GM18505 (cell line): ENCODE measurements around the gene POMT2.
"Not testable (repeated sequence)": the region's sequence is repeated elsewhere in the genome, so short reads cannot be mapped to it uniquely, and the experiment has no call there.

ENCODE experiments used
- ATAC-seq: cut with Tn5 transposase; IDR thresholded peaks from one replicate; pipeline ENCODE4 v1.9.1; 2021; ENCODE audit not compliant: unreplicated experiment
- POLR2A ChIP-seq: IDR thresholded peaks from 4 replicates; pipeline ENCODE4 v1.6.1; 2011; ENCODE audit warnings: borderline replicate concordance; ENCODE audit not compliant: insufficient read depth, insufficient read length; ENCODE audit errors: extremely low read depth

POMT2 gene

GRCh38 chr14:77303417-77304156 lies 17.1 kb downstream of the POMT2 start:
- TF ChIP-seq POLR2A = no peak
- ATAC-seq = no peak

DNA sequence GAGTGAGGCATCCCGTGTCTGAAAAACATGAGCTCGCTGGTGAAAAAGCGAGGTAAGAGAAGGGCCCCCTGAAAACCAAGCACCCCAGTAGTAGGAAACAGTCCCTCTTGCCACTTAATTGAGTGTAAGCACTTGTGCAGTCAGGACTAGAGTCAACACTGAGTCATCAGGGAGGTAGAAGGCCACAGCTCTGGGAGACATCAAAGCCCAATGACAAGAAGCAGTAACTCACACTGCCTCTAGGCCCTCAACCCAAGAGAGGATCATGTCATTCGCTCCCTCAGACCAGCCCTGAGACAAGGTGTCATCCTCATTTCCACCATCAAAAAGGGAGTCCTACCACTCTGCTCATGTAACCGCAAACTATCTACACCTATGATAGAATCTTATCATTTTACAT lies 17.8 kb downstream of the POMT2 start:
- no peak for ATAC-seq
- no peak for TF ChIP-seq POLR2A

DNA sequence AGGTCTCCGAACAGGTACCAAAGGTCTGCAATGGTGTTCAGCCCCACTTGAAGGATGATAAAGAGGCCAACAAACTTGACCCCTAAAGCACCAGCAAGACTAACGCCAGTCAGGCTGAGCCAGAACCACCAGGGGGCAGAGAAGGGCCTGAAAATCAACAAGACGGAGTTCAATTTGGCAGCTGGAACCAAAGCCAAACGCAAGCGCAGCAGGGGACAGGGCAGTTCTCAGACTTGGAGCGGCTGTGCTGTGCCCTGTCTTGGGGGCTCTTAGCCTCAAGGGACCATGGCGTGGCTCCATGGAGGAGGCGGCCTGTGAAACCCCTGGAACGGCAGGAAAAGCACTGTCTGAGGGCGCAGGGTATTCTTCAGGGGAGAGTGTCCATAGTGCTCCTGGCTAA lies 19.6 kb downstream of the POMT2 start:
- ATAC-seq = no peak
- TF ChIP-seq POLR2A = no peak

DNA sequence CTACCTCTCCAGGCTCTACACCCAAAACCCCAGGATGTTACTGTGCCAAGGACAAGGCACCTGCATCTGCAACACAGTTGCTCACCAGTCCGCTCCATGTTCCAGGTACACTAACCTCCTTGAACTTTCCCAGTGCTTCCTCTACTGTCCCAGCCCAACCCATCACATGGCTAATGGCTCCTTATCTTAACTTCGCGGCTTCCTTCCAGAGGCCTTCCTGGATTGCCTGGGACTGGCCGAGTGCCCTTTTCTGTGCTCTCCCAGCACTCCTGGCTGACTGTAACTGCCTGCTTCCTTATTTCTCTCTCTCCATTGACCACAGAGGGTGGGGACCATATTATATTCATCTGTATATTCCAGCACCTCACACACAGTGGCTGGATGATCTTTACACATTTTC lies 20.9 kb downstream of the POMT2 start:
- ATAC-seq = no peak
- no peak for TF ChIP-seq POLR2A

- no peak for TF ChIP-seq POLR2A
- no peak for ATAC-seq
Measured at GRCh38 chr14:77296906-77297305, 23.8 kb downstream of the POMT2 start.

- no peak for TF ChIP-seq POLR2A
- no peak for ATAC-seq
Measured at GRCh38 chr14:77296155-77296554, 24.5 kb downstream of the POMT2 start.

DNA sequence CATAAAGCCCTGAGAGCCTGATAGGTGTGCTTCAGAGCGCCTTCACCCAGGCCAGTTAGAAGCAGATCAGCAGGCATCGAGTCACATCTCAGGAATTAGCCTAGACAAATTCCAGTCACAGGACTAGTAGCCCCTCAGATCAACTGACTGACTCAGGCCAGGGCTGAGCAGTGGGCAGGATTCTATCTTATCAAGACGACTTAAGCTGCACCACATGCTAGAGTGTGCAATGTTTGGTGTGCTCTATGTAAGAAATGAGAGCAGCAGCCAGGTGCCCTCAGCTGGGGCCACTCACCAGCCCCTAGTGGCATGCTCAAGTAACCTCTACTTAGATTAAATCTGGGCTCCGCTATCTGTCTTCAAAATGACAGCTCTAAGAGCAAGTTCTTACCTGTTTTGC lies 30.0 kb downstream of the POMT2 start:
- TF ChIP-seq POLR2A = no peak
- no peak for ATAC-seq

- no peak for TF ChIP-seq POLR2A
- no peak for ATAC-seq
Measured at GRCh38 chr14:77286576-77286975, 34.1 kb downstream of the POMT2 start.

- TF ChIP-seq POLR2A = no peak
- no peak for ATAC-seq
Measured at GRCh38 chr14:77284466-77284865, 36.2 kb downstream of the POMT2 start.

DNA sequence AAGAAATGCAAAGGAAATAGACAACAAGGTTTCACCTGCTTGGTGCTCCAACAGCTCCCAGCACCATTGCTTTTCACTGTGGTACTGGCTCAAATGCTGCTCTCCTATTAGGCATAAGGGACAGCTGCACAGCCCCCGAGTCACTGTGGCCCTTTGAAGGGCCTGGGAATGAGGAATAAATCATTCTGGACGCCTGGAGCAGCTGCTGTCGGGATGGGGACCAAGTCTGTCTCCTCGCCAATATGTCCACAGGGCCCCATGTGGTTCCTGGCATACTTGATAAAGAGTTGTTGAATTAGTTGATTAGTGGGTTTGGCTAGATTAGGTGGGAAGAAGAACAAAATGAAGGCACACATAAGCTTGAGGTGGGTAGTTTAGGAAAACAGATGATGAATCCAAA lies 36.6 kb downstream of the POMT2 start:
- no peak for TF ChIP-seq POLR2A

GRCh38 chr14:77281852-77282410 lies 38.8 kb downstream of the POMT2 start:
- no peak for ATAC-seq
- no peak for TF ChIP-seq POLR2A

More for the DNA sequence above, 36.6 kb downstream of the POMT2 start:
- no peak for ATAC-seq

GRCh38 chr14:77280921-77281320 lies 39.8 kb downstream of the POMT2 start:
- not testable (repeated sequence) for ATAC-seq

- no peak for ATAC-seq
- no peak for TF ChIP-seq POLR2A
Measured at GRCh38 chr14:77279719-77280118, 41.0 kb downstream of the POMT2 start.

- no peak for ATAC-seq
- TF ChIP-seq POLR2A = no peak
Measured at GRCh38 chr14:77278461-77279230, 42.0 kb downstream of the POMT2 start.
